WTC11 (cell line): Measurements from ENCODE around the gene ADGRD2. TPM values are rescaled to one million over a fixed set of nuclear protein-coding genes. Genes with fewer than 3 reads are reported as not detected.
A peak's percentile ranks its signal among the peaks of the same experiment; 100 is the strongest.

Experiments
- ATAC-seq: fragments of 200-7000 bp; cut with Tn5 transposase; 2 replicates; pipeline ENCODE4 v1.10.0; 2021; ENCODE audit warnings: mild to moderate bottlenecking, moderate library complexity
- CTCF ChIA-PET: fragments of 300-600 bp; sonication (Branson Sonifier 250); formaldehyde crosslinking; loops from one replicate; lab custom pipeline; 2021; ENCODE audit warnings: antibody characterized with exemption; lab: Charles Lee
- POLR2A ChIA-PET: fragments of 350-600 bp; sonication (Branson Sonifier 250); formaldehyde crosslinking; loops from one replicate; lab custom pipeline; 2021; ENCODE audit warnings: antibody characterized with exemption; lab: Charles Lee
- DNase-seq: peaks from one replicate; pipeline ENCODE4 v3.0.0; 2021; ENCODE audit warnings: low spot score
- H3K27ac Mint-ChIP-seq: 2 replicates; pipeline ENCODE4 v1.8.0; 2021; ENCODE audit warnings: mixed read lengths
- H3K27me3 Mint-ChIP-seq: 2 replicates; pipeline ENCODE4 v1.8.0; 2021; ENCODE audit warnings: low read depth, mild to moderate bottlenecking, moderate library complexity, mixed read lengths
- H3K36me3 Mint-ChIP-seq: 2 replicates; pipeline ENCODE4 v1.8.0; 2021; ENCODE audit warnings: mixed read lengths
- H3K4me1 Mint-ChIP-seq: 2 replicates; pipeline ENCODE4 v1.8.0; 2022; ENCODE audit warnings: mixed read lengths
- H3K4me3 Mint-ChIP-seq: 2 replicates; pipeline ENCODE4 v1.8.0; 2021; ENCODE audit warnings: mild to moderate bottlenecking, moderate library complexity, mixed read lengths
- H3K9me3 Mint-ChIP-seq: 2 replicates; pipeline ENCODE4 v1.8.0; 2021; ENCODE audit warnings: mixed read lengths
- ELF4 ChIP-seq: sonication (generic); formaldehyde crosslinking; IDR thresholded peaks from 2 replicates; pipeline ENCODE4 v1.8.1; 2022; ENCODE audit warnings: low read depth, mild to moderate bottlenecking, moderate library complexity, missing genetic modification reagents
- EMX1 ChIP-seq: fragments of 250-450 bp; sonication (Bioruptor Pico); IDR thresholded peaks from 2 replicates; pipeline ENCODE4 v1.8.0; 2021; ENCODE audit warnings: mild to moderate bottlenecking
- FOXJ3 ChIP-seq: sonication (generic); formaldehyde crosslinking; IDR thresholded peaks from 2 replicates; pipeline ENCODE4 v1.9.0; 2021; ENCODE audit warnings: missing genetic modification reagents, mild to moderate bottlenecking, borderline replicate concordance
- GRHL2 ChIP-seq: fragments of 250-450 bp; sonication (Bioruptor Pico); IDR thresholded peaks from 2 replicates; pipeline ENCODE4 v1.8.0; 2022; ENCODE audit warnings: mild to moderate bottlenecking, moderate library complexity; ENCODE audit not compliant: insufficient replicate concordance, severe bottlenecking
- HMGA2 ChIP-seq: fragments of 250-450 bp; sonication (Bioruptor Pico); IDR thresholded peaks from 2 replicates; pipeline ENCODE4 v1.4.0; 2021; ENCODE audit warnings: mild to moderate bottlenecking, moderate library complexity
- TCF7 ChIP-seq: sonication (generic); formaldehyde crosslinking; IDR thresholded peaks from 2 replicates; pipeline ENCODE4 v1.8.0; 2022; ENCODE audit warnings: mild to moderate bottlenecking, low read depth, missing genetic modification reagents, moderate library complexity
- ZNF138 ChIP-seq: sonication (generic); formaldehyde crosslinking; conservative IDR thresholded peaks from 2 replicates; pipeline ENCODE4 v1.8.1; 2022; ENCODE audit warnings: mild to moderate bottlenecking, moderate library complexity, missing genetic modification reagents
- ZNF317 ChIP-seq: sonication (generic); formaldehyde crosslinking; IDR thresholded peaks from 2 replicates; pipeline ENCODE4 v1.8.1; 2023; ENCODE audit warnings: low read depth, mild to moderate bottlenecking, moderate library complexity, missing genetic modification reagents, borderline replicate concordance
- total RNA-seq: library from RNA; stranded (reverse); gene quantifications from 3 replicates; pipeline ENCODE4 v1.2.3, GENCODE V29; 2021
- TF ChIP-seq, protein P1 (sequence below): fragments of 250-450 bp; sonication (Bioruptor Pico); IDR thresholded peaks from 2 replicates; pipeline ENCODE4 v1.9.0; 2021; ENCODE audit warnings: mild to moderate bottlenecking, borderline replicate concordance
- TF ChIP-seq, protein P2 (sequence below): fragments of 200-600 bp; IDR thresholded peaks from 2 replicates; pipeline ENCODE4 v1.8.0; 2022; ENCODE audit warnings: antibody characterized with exemption
- TF ChIP-seq, protein P3 (sequence below): sonication (generic); formaldehyde crosslinking; IDR thresholded peaks from 2 replicates; pipeline ENCODE4 v1.8.1; 2023; ENCODE audit warnings: mild to moderate bottlenecking, missing genetic modification reagents, moderate library complexity
- TF ChIP-seq, protein P4 (sequence below): sonication (generic); formaldehyde crosslinking; IDR thresholded peaks from 2 replicates; pipeline ENCODE4 v1.8.0; 2022; ENCODE audit warnings: missing genetic modification reagents
- TF ChIP-seq, protein P5 (sequence below): sonication (generic); formaldehyde crosslinking; IDR thresholded peaks from 2 replicates; pipeline ENCODE4 v1.8.0; 2023; ENCODE audit warnings: mild to moderate bottlenecking, missing genetic modification reagents
- TF ChIP-seq, protein P6 (sequence below): sonication (generic); formaldehyde crosslinking; IDR thresholded peaks from 2 replicates; pipeline ENCODE4 v1.8.0; 2022; ENCODE audit warnings: mild to moderate bottlenecking, missing genetic modification reagents
- TF ChIP-seq, protein P7 (sequence below): fragments of 250-450 bp; sonication (Bioruptor Pico); IDR thresholded peaks from 2 replicates; pipeline ENCODE4 v1.9.0; 2021; ENCODE audit warnings: mild to moderate bottlenecking

Gene ADGRD2
- total RNA-seq, 1 experiment from 2014 or later, result 0.61 TPM

DNA sequence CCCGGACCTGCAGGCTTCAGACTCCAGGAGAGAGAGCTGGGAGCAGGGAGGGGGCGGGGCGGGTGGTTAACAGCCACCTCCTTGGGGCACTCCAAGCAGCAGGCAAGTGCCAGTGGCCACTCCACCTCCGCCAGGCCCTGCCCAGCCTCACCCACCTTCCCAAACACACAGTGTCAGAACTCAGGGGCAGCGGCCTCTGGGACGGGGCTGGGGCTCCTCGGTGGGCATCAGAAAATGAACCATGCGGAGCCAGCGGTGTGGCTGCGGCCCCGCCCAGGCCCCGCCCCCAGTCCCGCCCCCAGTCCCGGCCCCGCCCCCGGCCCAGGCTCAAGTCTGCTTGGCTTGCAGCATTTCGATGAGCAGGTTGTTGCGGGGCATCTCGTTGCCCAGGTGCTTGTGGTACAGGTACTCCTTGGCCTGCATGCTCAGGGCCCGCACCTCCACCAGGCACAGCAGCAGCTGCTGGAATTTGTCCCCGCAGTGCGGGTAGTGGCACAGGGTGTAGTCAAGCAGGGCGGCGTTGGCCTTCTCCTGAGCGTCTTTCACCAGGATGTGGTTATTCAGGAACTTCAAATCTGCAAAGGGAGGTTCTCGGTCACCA is 32.3 kb downstream of the ADGRD2 start:
- H3K4me1 Mint-ChIP-seq, result peaks cover 33% of the 10 kb centered on the region
- no peak for TF ChIP-seq GRHL2 (CRISPR knock-in tag)
- TF ChIP-seq, protein P1, sequence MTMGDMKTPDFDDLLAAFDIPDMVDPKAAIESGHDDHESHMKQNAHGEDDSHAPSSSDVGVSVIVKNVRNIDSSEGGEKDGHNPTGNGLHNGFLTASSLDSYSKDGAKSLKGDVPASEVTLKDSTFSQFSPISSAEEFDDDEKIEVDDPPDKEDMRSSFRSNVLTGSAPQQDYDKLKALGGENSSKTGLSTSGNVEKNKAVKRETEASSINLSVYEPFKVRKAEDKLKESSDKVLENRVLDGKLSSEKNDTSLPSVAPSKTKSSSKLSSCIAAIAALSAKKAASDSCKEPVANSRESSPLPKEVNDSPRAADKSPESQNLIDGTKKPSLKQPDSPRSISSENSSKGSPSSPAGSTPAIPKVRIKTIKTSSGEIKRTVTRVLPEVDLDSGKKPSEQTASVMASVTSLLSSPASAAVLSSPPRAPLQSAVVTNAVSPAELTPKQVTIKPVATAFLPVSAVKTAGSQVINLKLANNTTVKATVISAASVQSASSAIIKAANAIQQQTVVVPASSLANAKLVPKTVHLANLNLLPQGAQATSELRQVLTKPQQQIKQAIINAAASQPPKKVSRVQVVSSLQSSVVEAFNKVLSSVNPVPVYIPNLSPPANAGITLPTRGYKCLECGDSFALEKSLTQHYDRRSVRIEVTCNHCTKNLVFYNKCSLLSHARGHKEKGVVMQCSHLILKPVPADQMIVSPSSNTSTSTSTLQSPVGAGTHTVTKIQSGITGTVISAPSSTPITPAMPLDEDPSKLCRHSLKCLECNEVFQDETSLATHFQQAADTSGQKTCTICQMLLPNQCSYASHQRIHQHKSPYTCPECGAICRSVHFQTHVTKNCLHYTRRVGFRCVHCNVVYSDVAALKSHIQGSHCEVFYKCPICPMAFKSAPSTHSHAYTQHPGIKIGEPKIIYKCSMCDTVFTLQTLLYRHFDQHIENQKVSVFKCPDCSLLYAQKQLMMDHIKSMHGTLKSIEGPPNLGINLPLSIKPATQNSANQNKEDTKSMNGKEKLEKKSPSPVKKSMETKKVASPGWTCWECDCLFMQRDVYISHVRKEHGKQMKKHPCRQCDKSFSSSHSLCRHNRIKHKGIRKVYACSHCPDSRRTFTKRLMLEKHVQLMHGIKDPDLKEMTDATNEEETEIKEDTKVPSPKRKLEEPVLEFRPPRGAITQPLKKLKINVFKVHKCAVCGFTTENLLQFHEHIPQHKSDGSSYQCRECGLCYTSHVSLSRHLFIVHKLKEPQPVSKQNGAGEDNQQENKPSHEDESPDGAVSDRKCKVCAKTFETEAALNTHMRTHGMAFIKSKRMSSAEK, result no peak
- no peak for TF ChIP-seq ELF4 (CRISPR knock-in tag)
- TF ChIP-seq, protein P2, sequence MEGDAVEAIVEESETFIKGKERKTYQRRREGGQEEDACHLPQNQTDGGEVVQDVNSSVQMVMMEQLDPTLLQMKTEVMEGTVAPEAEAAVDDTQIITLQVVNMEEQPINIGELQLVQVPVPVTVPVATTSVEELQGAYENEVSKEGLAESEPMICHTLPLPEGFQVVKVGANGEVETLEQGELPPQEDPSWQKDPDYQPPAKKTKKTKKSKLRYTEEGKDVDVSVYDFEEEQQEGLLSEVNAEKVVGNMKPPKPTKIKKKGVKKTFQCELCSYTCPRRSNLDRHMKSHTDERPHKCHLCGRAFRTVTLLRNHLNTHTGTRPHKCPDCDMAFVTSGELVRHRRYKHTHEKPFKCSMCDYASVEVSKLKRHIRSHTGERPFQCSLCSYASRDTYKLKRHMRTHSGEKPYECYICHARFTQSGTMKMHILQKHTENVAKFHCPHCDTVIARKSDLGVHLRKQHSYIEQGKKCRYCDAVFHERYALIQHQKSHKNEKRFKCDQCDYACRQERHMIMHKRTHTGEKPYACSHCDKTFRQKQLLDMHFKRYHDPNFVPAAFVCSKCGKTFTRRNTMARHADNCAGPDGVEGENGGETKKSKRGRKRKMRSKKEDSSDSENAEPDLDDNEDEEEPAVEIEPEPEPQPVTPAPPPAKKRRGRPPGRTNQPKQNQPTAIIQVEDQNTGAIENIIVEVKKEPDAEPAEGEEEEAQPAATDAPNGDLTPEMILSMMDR, result no peak
- no peak for TF ChIP-seq FOXJ3 (CRISPR knock-in tag)
- no peak for TF ChIP-seq ZNF138 (CRISPR knock-in tag)
- TF ChIP-seq, protein P3, sequence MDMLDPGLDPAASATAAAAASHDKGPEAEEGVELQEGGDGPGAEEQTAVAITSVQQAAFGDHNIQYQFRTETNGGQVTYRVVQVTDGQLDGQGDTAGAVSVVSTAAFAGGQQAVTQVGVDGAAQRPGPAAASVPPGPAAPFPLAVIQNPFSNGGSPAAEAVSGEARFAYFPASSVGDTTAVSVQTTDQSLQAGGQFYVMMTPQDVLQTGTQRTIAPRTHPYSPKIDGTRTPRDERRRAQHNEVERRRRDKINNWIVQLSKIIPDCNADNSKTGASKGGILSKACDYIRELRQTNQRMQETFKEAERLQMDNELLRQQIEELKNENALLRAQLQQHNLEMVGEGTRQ, result no peak
- TF ChIP-seq, protein P4, sequence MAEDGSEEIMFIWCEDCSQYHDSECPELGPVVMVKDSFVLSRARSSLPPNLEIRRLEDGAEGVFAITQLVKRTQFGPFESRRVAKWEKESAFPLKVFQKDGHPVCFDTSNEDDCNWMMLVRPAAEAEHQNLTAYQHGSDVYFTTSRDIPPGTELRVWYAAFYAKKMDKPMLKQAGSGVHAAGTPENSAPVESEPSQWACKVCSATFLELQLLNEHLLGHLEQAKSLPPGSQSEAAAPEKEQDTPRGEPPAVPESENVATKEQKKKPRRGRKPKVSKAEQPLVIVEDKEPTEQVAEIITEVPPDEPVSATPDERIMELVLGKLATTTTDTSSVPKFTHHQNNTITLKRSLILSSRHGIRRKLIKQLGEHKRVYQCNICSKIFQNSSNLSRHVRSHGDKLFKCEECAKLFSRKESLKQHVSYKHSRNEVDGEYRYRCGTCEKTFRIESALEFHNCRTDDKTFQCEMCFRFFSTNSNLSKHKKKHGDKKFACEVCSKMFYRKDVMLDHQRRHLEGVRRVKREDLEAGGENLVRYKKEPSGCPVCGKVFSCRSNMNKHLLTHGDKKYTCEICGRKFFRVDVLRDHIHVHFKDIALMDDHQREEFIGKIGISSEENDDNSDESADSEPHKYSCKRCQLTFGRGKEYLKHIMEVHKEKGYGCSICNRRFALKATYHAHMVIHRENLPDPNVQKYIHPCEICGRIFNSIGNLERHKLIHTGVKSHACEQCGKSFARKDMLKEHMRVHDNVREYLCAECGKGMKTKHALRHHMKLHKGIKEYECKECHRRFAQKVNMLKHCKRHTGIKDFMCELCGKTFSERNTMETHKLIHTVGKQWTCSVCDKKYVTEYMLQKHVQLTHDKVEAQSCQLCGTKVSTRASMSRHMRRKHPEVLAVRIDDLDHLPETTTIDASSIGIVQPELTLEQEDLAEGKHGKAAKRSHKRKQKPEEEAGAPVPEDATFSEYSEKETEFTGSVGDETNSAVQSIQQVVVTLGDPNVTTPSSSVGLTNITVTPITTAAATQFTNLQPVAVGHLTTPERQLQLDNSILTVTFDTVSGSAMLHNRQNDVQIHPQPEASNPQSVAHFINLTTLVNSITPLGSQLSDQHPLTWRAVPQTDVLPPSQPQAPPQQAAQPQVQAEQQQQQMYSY (CRISPR knock-in tag), result no peak
- TF ChIP-seq, protein P5, sequence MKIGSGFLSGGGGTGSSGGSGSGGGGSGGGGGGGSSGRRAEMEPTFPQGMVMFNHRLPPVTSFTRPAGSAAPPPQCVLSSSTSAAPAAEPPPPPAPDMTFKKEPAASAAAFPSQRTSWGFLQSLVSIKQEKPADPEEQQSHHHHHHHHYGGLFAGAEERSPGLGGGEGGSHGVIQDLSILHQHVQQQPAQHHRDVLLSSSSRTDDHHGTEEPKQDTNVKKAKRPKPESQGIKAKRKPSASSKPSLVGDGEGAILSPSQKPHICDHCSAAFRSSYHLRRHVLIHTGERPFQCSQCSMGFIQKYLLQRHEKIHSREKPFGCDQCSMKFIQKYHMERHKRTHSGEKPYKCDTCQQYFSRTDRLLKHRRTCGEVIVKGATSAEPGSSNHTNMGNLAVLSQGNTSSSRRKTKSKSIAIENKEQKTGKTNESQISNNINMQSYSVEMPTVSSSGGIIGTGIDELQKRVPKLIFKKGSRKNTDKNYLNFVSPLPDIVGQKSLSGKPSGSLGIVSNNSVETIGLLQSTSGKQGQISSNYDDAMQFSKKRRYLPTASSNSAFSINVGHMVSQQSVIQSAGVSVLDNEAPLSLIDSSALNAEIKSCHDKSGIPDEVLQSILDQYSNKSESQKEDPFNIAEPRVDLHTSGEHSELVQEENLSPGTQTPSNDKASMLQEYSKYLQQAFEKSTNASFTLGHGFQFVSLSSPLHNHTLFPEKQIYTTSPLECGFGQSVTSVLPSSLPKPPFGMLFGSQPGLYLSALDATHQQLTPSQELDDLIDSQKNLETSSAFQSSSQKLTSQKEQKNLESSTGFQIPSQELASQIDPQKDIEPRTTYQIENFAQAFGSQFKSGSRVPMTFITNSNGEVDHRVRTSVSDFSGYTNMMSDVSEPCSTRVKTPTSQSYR (CRISPR knock-in tag), result no peak
- TF ChIP-seq, protein P6, sequence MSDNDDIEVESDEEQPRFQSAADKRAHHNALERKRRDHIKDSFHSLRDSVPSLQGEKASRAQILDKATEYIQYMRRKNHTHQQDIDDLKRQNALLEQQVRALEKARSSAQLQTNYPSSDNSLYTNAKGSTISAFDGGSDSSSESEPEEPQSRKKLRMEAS (CRISPR knock-in tag), result no peak
- TF ChIP-seq, protein P7, sequence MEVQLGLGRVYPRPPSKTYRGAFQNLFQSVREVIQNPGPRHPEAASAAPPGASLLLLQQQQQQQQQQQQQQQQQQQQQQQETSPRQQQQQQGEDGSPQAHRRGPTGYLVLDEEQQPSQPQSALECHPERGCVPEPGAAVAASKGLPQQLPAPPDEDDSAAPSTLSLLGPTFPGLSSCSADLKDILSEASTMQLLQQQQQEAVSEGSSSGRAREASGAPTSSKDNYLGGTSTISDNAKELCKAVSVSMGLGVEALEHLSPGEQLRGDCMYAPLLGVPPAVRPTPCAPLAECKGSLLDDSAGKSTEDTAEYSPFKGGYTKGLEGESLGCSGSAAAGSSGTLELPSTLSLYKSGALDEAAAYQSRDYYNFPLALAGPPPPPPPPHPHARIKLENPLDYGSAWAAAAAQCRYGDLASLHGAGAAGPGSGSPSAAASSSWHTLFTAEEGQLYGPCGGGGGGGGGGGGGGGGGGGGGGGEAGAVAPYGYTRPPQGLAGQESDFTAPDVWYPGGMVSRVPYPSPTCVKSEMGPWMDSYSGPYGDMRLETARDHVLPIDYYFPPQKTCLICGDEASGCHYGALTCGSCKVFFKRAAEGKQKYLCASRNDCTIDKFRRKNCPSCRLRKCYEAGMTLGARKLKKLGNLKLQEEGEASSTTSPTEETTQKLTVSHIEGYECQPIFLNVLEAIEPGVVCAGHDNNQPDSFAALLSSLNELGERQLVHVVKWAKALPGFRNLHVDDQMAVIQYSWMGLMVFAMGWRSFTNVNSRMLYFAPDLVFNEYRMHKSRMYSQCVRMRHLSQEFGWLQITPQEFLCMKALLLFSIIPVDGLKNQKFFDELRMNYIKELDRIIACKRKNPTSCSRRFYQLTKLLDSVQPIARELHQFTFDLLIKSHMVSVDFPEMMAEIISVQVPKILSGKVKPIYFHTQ (CRISPR knock-in tag), result no peak
- TF ChIP-seq HMGA2, result no peak
- TF ChIP-seq ZNF317 (CRISPR knock-in tag), result no peak
- TF ChIP-seq EMX1 (CRISPR knock-in tag), result no peak
- no peak for TF ChIP-seq TCF7

More for the DNA sequence above, 32.3 kb downstream of the ADGRD2 start:
- DNase-seq (no peak), ATAC-seq (peak; percentile 25)
- H3K9me3 Mint-ChIP-seq, result no peaks in the 10 kb centered on the region
- ChIA-PET CTCF (interaction anchor here (1.1 to 1.2 kb wide), 2 partner anchors 54 to 64 kb away, joined by 3 to 7 read pairs; no protein-coding TSS in a partner anchor), POLR2A (no interaction called here)
- H3K27ac Mint-ChIP-seq, result no peak overlapping the region
- H3K27me3 Mint-ChIP-seq, result peaks cover 44% of the 10 kb centered on the region
- no peaks in the 10 kb centered on the region for H3K36me3 Mint-ChIP-seq
- peak overlapping the region; percentile 56 for H3K4me3 Mint-ChIP-seq
